ENCODE measurements around the gene COL1A2. TPM values are rescaled to one million over a fixed set of nuclear protein-coding genes. Genes with fewer than 3 reads are reported as not detected.

The COL1A2 gene
- polyA plus RNA-seq, 3 donors = 531 to 822 (median 595) TPM

DNA sequence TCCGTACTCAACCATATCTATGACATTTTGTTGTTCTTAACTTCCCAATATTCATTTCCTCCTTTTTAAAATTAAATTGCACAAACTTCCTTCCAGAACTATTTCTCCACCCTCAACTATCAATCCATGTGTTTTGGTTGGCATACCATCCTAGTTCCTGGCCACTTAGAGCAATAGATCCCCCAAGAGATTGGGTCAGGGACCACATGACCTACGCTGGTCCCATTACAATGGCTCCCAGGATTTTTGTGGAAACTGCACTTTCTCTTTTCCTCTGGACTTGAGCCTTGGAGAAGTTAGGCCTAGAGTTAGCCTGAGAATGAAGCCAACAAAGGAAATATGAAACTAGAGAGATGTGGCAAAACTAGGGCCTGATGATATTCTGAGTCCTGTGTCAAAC is 59.2 kb downstream of the COL1A2 start:
- DNase-seq = no peak

DNA sequence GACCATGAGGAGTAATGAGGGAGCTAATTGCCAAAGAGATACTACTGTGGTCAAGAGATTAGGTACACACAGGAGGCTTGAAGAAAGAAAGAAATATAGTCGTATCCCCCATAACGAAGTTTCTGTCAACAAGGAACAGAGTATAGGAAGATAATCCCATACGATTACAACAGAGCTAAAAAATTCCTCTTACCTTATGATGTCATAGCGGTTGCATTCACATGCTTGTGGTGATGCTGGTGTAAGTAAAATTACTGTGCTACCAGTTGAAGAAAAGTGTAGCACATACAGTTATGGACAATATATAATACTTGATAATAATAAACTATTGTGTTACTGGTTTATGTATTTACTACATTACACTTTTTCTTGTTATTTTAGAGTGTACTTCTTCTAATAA is 63.3 kb downstream of the COL1A2 start:
- DNase-seq = no peak

DNA sequence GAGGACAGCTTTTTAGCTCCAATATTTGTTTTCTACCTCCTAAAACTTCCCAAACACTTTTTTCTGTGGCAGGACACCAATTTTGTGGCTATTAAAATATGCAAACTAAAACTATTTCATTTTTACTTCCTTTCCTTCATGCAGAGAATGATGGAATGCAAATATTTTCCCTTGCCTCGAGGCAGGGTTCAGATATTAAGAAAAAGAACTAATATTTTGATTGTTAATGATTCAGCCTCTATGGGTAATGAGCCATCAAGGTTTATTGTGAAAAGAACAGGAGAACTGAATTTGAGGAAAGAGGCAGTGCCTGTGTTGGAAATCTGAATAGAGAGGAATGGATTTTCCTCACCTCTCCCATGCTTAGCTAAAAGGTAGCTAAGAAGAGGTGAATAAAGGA is 71.8 kb downstream of the COL1A2 start:
- DNase-seq = no peak

DNA sequence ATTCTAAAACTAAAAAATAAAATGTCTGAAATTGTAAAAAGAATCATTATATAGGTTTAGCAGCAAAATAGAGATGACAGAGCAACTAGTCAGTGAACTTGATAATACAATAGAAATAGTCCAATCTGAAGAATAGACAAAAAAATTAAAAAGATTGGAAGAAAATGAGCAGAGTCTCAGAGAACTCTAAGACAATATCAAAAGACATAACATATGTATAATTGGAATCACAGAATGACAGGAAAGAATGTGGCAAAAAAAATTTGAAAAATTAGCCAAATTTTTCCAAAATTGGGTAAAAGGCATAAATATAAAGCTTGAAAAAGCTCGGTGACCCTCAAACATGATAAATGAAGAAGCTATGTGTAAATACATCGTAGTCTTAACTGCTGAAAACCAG is 76.9 kb downstream of the COL1A2 start:
- DNase-seq = no peak

DNA sequence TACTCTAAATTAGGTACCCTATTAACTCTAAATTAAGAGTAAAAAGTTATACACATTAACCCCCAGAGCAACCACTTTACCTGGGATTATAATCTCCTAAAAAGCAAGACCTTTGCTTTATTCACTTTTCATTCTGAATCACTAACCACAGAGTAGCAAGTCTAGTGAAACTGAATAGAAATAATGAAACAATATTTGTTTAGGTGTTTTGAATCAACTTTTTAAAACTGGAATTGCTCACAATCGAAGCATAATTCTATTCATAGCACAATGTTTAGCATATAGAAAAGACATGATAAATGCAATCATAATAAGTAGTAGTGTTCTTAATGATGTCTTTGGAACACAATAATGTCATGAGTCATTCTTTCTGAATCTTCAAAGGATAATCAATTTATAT is 77.9 kb downstream of the COL1A2 start:
- no peak for DNase-seq

DNA sequence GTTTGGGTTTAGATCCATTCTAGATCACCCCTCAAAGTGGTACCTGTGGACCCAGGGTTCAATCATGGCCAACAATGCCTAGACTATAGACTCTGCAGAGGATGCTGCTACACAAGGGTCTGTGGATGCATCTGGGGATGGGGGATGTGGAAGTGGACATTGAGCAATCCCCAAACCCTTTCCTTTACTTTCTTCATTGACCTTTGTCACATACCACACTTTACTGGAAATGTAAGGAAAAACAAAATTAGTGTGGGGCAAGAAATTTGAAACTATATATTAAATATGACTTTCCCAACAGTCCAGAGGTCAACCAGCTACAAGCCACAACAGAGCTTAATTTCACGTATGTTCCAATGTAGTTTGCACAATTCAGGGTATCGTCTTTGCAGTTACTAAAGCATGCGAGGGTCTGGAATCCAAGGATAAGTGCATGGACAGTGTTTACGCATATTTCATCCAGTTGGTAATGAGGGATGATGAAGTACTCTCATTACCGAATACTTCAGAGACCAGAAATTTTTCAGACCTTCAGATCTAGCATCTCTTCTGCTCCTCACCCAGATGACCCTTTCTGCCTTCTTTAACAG is 81.7 kb downstream of the COL1A2 start:
- no peak for DNase-seq

DNA sequence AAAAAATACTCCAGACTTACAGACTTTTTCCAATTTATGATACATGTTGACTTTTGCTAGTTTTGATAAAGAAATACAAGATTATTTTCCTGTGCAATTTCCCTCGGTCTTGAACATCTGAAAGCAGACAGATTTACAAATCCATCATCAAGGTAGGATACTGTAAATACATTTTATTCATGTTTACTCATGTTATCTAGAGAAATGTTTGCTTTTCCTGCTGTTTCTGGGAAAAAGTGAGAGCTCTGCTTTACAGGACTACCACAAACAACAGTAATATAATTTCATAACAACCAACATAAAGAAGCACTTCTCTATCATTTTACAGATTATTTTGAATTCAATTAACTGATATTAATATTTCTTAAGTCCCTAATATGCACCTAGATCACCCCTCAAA is 83.2 kb downstream of the COL1A2 start:
- DNase-seq = no peak

DNA sequence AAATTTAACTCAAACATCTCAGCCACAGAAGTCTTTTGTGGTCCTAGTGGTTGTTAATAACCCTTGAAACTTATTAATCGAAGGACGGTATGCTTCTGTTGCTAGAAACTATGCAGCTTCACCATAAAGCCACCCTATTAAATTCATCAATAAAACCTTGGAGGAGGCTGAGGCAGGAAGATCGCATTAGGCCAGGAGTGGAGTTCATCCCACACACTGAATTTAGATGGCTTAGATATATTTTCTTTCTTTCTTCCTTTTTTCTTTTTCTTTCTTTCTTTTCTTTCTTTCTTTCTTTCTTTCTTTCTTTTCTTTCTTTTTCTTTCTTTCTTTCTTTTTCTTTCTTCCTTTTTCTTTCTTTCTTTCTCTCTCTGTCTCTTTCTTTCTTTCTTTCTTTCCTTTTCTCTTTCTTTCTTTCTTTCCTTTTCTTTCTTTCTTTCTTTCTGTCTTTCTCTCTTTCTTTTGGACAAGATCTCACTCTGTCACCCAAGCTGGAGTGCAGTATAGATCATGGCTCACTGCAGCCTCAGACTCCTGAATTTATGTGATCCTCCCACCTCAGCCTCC is 84.0 kb downstream of the COL1A2 start:
- no peak for DNase-seq

Other genes with a start within 250 kb of the COL1A2 start
- gene CASD1, start 114.9 kb downstream of the COL1A2 start, polyA plus RNA-seq (ENCODE audit: insufficient read length in 3 of 3) = 10 to 100 TPM; 35.2 to 46.9 (median 46.6) TPM